ENCODE measurements around the gene IGF2. TPM values are rescaled to one million over a fixed set of nuclear protein-coding genes. Genes with fewer than 3 reads are reported as not detected.
A peak's percentile ranks its signal among the peaks of the same experiment; 100 is the strongest.

IGF2 gene
- total RNA-seq, 2 donors from 2014 or later, result 10.6 to 84.0 TPM

DNA sequence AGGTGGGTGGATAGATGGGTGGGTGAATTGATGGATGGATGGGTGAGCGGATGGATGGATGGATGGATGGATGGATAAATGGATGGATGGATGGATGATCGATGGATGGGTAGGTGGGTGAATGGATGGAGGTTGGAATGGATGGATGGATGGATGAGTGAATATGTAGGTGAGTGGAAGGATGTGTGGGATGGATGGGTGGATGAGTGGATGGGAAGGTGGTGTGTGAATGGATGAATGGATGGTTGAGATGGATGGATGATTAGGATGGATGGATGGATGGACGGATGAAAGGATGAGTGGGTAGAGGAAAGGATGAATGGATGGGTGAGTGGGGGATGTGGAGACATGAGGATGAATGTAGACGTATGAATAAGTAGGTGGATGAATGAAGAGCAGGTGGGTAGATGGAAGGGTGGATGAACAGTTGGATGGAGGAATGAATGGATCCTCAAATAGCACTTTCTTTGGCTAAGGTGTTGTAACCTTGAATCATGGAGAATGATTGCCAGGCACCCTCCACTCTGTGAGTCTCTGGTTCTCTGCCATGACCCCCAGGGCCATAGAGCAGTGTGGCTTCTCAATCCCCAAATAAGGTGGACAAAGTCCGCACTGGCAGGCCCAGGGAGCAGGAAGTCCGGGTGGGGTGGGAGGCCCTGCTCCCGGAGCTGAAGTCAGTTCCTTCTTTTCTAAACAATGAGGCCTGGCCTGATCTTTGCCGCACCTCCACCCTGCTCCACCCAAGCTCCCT, 36.9 kb downstream of the IGF2 start:
- WGBS, 2 donors, result 71 to 72% methylated on average over 7 to 8 of the region's 8 CpGs
- intact Hi-C loops (cut with DNase I), result no loop called here
- DNase-seq (no peak), ATAC-seq (no peak)
- no peak for TF ChIP-seq POLR2A (IDR thresholded peaks at IDR 0.05)
- TF ChIP-seq, protein P1, sequence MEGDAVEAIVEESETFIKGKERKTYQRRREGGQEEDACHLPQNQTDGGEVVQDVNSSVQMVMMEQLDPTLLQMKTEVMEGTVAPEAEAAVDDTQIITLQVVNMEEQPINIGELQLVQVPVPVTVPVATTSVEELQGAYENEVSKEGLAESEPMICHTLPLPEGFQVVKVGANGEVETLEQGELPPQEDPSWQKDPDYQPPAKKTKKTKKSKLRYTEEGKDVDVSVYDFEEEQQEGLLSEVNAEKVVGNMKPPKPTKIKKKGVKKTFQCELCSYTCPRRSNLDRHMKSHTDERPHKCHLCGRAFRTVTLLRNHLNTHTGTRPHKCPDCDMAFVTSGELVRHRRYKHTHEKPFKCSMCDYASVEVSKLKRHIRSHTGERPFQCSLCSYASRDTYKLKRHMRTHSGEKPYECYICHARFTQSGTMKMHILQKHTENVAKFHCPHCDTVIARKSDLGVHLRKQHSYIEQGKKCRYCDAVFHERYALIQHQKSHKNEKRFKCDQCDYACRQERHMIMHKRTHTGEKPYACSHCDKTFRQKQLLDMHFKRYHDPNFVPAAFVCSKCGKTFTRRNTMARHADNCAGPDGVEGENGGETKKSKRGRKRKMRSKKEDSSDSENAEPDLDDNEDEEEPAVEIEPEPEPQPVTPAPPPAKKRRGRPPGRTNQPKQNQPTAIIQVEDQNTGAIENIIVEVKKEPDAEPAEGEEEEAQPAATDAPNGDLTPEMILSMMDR (IDR thresholded peaks at IDR 0.05), result no peak
- H3K27me3 ChIP-seq, result no peaks in the 10 kb centered on the region
- H3K27ac ChIP-seq, result no peak overlapping the region
- peaks cover 27% of the 10 kb centered on the region for H3K4me1 ChIP-seq
- H3K4me3 ChIP-seq, result no peak overlapping the region
- H3K36me3 ChIP-seq (replicated peaks in 1 of 2; ENCODE audit: insufficient read depth in 1 of 2, low read depth in 2 of 2), result no peaks in the 10 kb centered on the region
- no peaks in the 10 kb centered on the region for H3K9me3 ChIP-seq

DNA sequence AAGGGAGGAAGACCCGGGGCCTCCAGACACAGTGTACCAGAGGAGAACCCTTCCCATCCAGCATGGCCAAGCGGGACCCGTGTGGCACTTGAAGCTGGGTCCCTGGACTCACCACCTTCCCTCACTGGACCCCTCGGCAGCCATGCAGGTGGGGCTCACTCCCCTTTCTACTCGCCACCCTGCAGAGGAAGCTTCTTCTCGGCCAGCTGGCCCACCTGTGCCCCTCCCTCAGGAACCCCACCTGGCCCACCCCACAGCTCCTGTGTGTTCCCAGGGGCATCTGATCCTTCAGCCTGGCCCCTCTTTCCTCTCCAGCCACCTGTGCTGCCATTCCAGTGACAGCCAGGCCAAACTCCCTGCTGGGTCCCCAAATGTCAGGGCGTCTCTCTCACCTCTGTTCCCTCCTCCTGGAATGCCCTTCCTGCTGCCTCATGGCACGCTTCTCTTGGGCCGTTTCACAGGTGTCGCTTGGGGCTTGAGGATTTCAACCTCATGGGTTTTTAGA, 38.0 kb downstream of the IGF2 start:
- DNase-seq, result no peak
- WGBS, 2 donors, result 86 to 94% methylated on average over 10 of the region's 10 CpGs
- no peaks in the 10 kb centered on the region for H3K9me3 ChIP-seq
- H3K27ac ChIP-seq, result no peak overlapping the region
- intact Hi-C loops (cut with DNase I), result no loop called here
- H3K36me3 ChIP-seq (replicated peaks in 1 of 2; ENCODE audit: insufficient read depth in 1 of 2, low read depth in 2 of 2), result no peaks in the 10 kb centered on the region
- H3K27me3 ChIP-seq, result no peaks in the 10 kb centered on the region
- no peak for ATAC-seq
- peaks cover 35% of the 10 kb centered on the region for H3K4me1 ChIP-seq
- no peak overlapping the region for H3K4me3 ChIP-seq
- TF ChIP-seq, protein P1 (IDR thresholded peaks at IDR 0.05), result no peak
- TF ChIP-seq POLR2A (IDR thresholded peaks at IDR 0.05), result no peak

DNA sequence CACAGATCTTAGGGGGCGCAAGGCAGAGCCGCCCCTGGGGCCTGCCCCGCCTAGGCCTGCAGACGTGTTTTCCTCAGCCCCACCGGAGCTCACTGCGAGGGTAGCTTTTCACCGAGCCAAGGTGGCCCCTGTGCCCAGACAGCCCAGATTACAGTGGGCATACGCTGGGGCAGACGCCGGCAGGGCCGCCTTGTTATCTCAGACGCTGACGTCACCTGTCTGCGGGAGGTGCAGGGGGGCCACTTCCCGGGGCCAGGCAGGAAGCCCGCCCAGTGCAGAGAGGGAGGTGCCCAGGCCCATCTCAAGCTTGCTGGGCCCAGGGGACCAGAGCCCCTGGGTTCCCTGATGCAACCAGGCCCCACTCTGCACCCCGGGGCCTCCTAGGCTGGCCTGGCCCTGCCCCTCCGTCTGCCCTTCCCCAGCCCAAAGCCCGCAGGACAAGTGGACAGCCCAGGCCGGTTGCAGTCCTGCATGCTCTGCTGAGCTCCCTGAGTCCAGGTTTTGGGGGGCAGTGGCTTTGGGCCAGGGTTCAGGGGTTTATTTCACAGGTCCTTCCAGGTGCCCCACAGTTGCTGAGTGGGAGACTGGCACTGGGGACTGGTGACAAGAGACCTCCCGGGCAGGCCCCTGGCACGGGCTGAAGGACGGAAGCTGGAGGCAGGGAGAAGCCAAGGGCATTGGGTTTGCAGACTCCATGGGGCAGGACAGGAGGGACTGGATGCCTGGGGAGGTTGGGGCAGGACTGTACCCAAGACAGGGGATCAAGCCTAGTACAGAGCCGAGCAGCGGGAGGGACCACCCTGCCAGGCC, 38.6 kb downstream of the IGF2 start:
- no peaks in the 10 kb centered on the region for H3K36me3 ChIP-seq (replicated peaks in 1 of 2; ENCODE audit: insufficient read depth in 1 of 2, low read depth in 2 of 2)
- no peak for ATAC-seq
- DNase-seq, result peak in 3 of 4 donors; percentile 29 to 50 (median 44)
- H3K4me1 ChIP-seq, result peaks cover 35% of the 10 kb centered on the region
- WGBS, 2 donors, result 59 to 76% methylated on average over 16 to 25 of the region's 25 CpGs
- TF ChIP-seq, protein P1 (IDR thresholded peaks at IDR 0.05), result no peak
- TF ChIP-seq POLR2A (IDR thresholded peaks at IDR 0.05), result no peak
- H3K4me3 ChIP-seq, result no peak overlapping the region
- intact Hi-C loops (cut with DNase I), result no loop called here
- no peaks in the 10 kb centered on the region for H3K9me3 ChIP-seq
- H3K27ac ChIP-seq, result peak overlapping the region in 1 of 4 donors; percentile 26
- H3K27me3 ChIP-seq, result no peaks in the 10 kb centered on the region

DNA sequence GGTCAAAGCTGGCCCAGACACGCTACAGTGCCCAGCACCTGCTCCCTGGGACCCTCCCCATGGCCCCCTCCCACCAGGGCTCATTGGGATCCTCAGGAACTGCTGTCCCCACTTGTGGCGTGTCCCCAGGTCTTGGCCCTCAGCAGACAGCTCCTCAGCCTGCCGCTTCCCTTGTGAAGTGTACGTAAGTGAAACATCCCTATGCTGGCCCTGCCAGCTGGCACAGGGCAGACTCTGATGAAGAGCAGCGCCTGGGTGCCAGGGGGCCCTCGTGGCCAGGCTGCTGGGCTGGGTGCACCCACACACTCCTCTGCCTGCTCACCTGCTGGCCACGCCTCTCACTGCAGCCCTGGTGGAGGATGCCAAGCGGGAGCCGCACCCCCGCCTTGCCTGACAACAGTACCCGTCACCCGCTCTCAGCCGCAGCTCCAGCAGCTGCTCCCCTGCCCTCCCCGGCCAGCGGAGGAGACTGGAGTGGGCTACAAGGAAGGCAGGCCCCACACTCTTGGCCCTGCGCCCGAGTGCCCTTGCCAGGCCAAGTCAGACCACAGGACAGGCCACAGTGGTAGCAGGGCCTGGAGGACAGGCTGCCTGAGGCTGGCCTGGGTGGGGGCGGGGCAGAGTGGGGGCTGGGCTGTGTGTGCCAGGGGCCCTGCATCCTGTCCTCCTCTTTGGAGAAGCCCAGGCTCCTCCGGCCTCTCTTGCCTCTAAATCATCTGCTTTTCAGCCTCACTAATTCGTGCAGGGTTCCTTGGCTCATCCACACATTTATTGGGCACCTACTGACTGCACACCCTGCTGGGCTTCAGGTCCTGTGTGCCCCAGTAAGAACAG, 39.5 kb downstream of the IGF2 start:
- Histone ChIP-seq H3K27me3 (no peaks in the 10 kb centered on the region), H3K27ac (peak overlapping the region in 1 of 4 donors; percentile 26), H3K9me3 (no peaks in the 10 kb centered on the region), H3K36me3 (replicated peaks in 1 of 2; ENCODE audit: insufficient read depth in 1 of 2, low read depth in 2 of 2) (no peaks in the 10 kb centered on the region), H3K4me1 (peaks cover 35% of the 10 kb centered on the region), H3K4me3 (no peak overlapping the region)
- DNase-seq (peak; percentile 47 to 71 (median 66)), ATAC-seq (peak; percentile 60)
- intact Hi-C loops (cut with DNase I), result no loop called here
- TF ChIP-seq, protein P1 (IDR thresholded peaks at IDR 0.05), result peak in 4 of 7 experiments; percentile 26 to 42 (median 30)
- TF ChIP-seq POLR2A (IDR thresholded peaks at IDR 0.05), result no peak
- WGBS, 2 donors, result 60 to 66% methylated on average over 5 to 14 of the region's 20 CpGs
